ENCODE measurements around the gene VASP.

Gene VASP

GRCh38 chr19:45469945-45470761 lies 37.1 kb upstream of the VASP start:
- TF ChIP-seq CTCF (IDR thresholded peaks at IDR 0.05; ENCODE audit: control insufficient read depth, insufficient read depth, low read depth, low read length, missing control alignments) = no peak
- H3K4me3 ChIP-seq (ENCODE audit: control insufficient read depth, low read depth, low read length) = peak overlapping the region; percentile 78
- DNase-seq (ENCODE audit: low read depth) = peak; percentile 48

GRCh38 chr19:45470762-45471081 lies 36.6 kb upstream of the VASP start:
- TF ChIP-seq CTCF (IDR thresholded peaks at IDR 0.05; ENCODE audit: control insufficient read depth, insufficient read depth, low read depth, low read length, missing control alignments) = no peak
- H3K4me3 ChIP-seq (ENCODE audit: control insufficient read depth, low read depth, low read length) = peak overlapping the region; percentile 78
- no peak for DNase-seq (ENCODE audit: low read depth)

DNA sequence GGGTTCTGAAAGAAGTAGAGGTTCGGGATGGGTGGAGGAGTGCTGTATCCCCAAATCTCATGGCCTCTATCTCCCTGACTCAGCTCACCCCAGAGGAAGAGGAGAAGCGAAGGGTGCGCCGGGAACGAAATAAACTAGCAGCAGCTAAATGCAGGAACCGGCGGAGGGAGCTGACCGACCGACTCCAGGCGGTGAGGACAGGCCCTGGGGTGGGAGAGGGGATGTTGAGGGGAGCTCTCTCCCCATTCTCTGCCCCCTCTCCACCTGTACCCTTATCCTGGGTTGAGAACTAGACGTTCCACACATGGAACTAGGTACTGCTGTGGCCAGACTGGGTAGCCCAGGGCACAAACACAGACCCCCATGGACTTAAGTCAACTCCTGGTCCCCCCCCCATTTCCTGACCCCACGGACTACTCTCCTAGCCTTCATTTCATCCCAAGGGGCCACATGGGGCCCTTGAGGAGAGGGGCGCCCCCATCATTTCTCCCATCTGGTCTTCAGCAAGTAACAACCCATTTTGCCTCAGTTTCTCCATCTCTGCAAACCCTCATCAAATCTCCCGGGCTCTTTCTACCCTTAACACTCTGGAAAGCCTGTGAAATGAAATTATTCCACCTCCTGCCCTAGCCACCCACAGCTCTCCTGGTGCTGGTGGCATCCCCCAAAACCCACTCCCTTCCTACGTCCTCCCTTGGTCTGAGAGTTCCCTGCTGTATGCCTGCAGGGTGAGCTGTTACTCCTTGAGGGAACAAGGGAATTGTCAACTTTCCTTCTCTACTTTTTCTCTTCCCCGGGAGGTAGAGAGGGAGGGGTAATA lies 36.0 kb upstream of the VASP start:
- DNase-seq (ENCODE audit: low read depth) = no peak
- TF ChIP-seq CTCF (IDR thresholded peaks at IDR 0.05; ENCODE audit: control insufficient read depth, insufficient read depth, low read depth, low read length, missing control alignments) = no peak
- H3K4me3 ChIP-seq (ENCODE audit: control insufficient read depth, low read depth, low read length) = no peak overlapping the region

DNA sequence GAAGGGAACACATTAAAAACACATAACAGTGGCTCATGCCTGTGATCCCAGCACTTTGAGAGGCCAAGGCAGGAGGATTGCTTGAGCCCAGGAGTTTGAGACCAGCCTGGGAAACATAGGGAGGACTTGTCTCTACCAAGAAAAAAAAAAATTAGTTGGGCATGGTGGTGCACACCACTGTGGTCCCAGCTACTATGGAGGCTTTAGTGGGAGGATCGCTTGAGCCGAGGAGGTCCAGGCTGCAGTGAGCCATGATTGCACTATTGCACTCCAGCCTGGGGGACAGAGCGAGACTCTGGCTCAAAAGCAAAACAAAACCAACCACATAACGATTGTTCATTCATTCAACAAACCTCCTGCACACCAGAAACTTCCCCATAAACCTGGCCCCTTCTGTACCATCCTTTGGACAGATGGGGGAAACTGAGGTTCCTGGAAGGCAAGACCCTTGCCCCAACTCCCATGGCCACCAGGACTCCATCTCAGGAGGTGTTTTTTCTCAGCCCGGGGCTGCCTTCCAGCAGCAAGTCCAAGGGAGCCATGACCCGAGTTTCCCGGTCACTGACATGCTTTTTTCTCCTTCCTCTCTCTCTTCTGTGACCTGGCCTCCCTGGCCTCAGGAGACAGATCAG lies 35.2 kb upstream of the VASP start:
- no peak for DNase-seq (ENCODE audit: low read depth)
- no peak overlapping the region for H3K4me3 ChIP-seq (ENCODE audit: control insufficient read depth, low read depth, low read length)
- TF ChIP-seq CTCF (IDR thresholded peaks at IDR 0.05; ENCODE audit: control insufficient read depth, insufficient read depth, low read depth, low read length, missing control alignments) = no peak

DNA sequence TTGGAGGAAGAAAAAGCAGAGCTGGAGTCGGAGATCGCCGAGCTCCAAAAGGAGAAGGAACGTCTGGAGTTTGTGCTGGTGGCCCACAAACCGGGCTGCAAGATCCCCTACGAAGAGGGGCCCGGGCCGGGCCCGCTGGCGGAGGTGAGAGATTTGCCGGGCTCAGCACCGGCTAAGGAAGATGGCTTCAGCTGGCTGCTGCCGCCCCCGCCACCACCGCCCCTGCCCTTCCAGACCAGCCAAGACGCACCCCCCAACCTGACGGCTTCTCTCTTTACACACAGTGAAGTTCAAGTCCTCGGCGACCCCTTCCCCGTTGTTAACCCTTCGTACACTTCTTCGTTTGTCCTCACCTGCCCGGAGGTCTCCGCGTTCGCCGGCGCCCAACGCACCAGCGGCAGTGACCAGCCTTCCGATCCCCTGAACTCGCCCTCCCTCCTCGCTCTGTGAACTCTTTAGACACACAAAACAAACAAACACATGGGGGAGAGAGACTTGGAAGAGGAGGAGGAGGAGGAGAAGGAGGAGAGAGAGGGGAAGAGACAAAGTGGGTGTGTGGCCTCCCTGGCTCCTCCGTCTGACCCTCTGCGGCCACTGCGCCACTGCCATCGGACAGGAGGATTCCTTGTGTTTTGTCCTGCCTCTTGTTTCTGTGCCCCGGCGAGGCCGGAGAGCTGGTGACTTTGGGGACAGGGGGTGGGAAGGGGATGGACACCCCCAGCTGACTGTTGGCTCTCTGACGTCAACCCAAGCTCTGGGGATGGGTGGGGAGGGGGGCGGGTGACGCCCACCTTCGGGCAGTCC lies 34.5 kb upstream of the VASP start:
- TF ChIP-seq CTCF (IDR thresholded peaks at IDR 0.05; ENCODE audit: control insufficient read depth, insufficient read depth, low read depth, low read length, missing control alignments) = no peak
- H3K4me3 ChIP-seq (ENCODE audit: control insufficient read depth, low read depth, low read length) = no peak overlapping the region
- DNase-seq (ENCODE audit: low read depth) = no peak

GRCh38 chr19:45473367-45473681 lies 34.0 kb upstream of the VASP start:
- no peak for DNase-seq (ENCODE audit: low read depth)
- TF ChIP-seq CTCF (IDR thresholded peaks at IDR 0.05; ENCODE audit: control insufficient read depth, insufficient read depth, low read depth, low read length, missing control alignments) = no peak
- H3K4me3 ChIP-seq (ENCODE audit: control insufficient read depth, low read depth, low read length) = no peak overlapping the region

All from AG09309 (cell line).